ENCODE measurements around the gene CCDC54.
"Not testable (repeated sequence)": the region's sequence is repeated elsewhere in the genome, so short reads cannot be mapped to it uniquely, and the experiment has no call there.

Gene CCDC54

GRCh38 chr3:107377151-107377550 lies at the start of gene CCDC54:
Gene CCDC54, plus strand, starts transcription at chr3:107377439. Its CDS starts 149 bp downstream, at chr3:107377588.
- no peaks in the 10 kb centered on the region for H3K4me1 Mint-ChIP-seq (ENCODE audit: low read depth)
- peaks cover 9% of the 10 kb centered on the region for H3K27me3 Mint-ChIP-seq
- no peak within 1 kb of the TSS for H3K27ac Mint-ChIP-seq
- H3K36me3 Mint-ChIP-seq (ENCODE audit: low read depth), result no peaks in the 10 kb centered on the region
- H3K9me3 Mint-ChIP-seq, result no peaks in the 10 kb centered on the region
- H3K4me3 Mint-ChIP-seq, result no peak within 1 kb of the TSS

GRCh38 chr3:107328069-107328468 lies 49.2 kb upstream of the CCDC54 start:
- Mint-ChIP-seq H3K4me1 (ENCODE audit: low read depth) (no peaks in the 10 kb centered on the region), H3K36me3 (ENCODE audit: low read depth) (no peaks in the 10 kb centered on the region), H3K4me3 (no peak overlapping the region), H3K27ac (no peak overlapping the region), H3K27me3 (no peaks in the 10 kb centered on the region), H3K9me3 (no peaks in the 10 kb centered on the region)

- no peaks in the 10 kb centered on the region for H3K36me3 Mint-ChIP-seq (ENCODE audit: low read depth)
- H3K27ac Mint-ChIP-seq, result no peak overlapping the region
- H3K4me3 Mint-ChIP-seq, result no peak overlapping the region
- no peaks in the 10 kb centered on the region for H3K4me1 Mint-ChIP-seq (ENCODE audit: low read depth)
- no peaks in the 10 kb centered on the region for H3K9me3 Mint-ChIP-seq
- no peaks in the 10 kb centered on the region for H3K27me3 Mint-ChIP-seq
These were observed 48.2 kb upstream of the CCDC54 start for GRCh38 chr3:107329088-107329487.

GRCh38 chr3:107339690-107340089 lies 37.5 kb upstream of the CCDC54 start:
- H3K36me3 Mint-ChIP-seq (ENCODE audit: low read depth); H3K9me3 Mint-ChIP-seq; H3K27ac Mint-ChIP-seq; H3K4me3 Mint-ChIP-seq; H3K27me3 Mint-ChIP-seq; H3K4me1 Mint-ChIP-seq (ENCODE audit: low read depth): not testable (repeated sequence)

GRCh38 chr3:107344722-107345121 lies 32.5 kb upstream of the CCDC54 start:
- Mint-ChIP-seq H3K4me1 (ENCODE audit: low read depth) (no peaks in the 10 kb centered on the region), H3K9me3 (no peaks in the 10 kb centered on the region), H3K27ac (no peak overlapping the region), H3K36me3 (ENCODE audit: low read depth) (no peaks in the 10 kb centered on the region), H3K27me3 (no peaks in the 10 kb centered on the region), H3K4me3 (no peak overlapping the region)

- H3K4me3 Mint-ChIP-seq, result no peak overlapping the region
These were observed 31.3 kb upstream of the CCDC54 start for GRCh38 chr3:107345822-107346405.

GRCh38 chr3:107346564-107346963 lies 30.7 kb upstream of the CCDC54 start:
- Mint-ChIP-seq H3K27me3 (no peaks in the 10 kb centered on the region), H3K27ac (no peak overlapping the region), H3K9me3 (no peaks in the 10 kb centered on the region), H3K36me3 (ENCODE audit: low read depth) (no peaks in the 10 kb centered on the region), H3K4me1 (ENCODE audit: low read depth) (no peaks in the 10 kb centered on the region), H3K4me3 (no peak overlapping the region)

More at GRCh38 chr3:107345822-107346405, 31.3 kb upstream of the CCDC54 start:
- no peaks in the 10 kb centered on the region for H3K27me3 Mint-ChIP-seq
- H3K36me3 Mint-ChIP-seq (ENCODE audit: low read depth), result no peaks in the 10 kb centered on the region
- no peaks in the 10 kb centered on the region for H3K4me1 Mint-ChIP-seq (ENCODE audit: low read depth)
- H3K9me3 Mint-ChIP-seq, result no peaks in the 10 kb centered on the region
- H3K27ac Mint-ChIP-seq, result no peak overlapping the region

GRCh38 chr3:107347751-107348150 lies 29.5 kb upstream of the CCDC54 start:
- peaks cover under 1% of the 10 kb centered on the region for H3K27me3 Mint-ChIP-seq
- no peaks in the 10 kb centered on the region for H3K9me3 Mint-ChIP-seq
- H3K4me1 Mint-ChIP-seq (ENCODE audit: low read depth), result no peaks in the 10 kb centered on the region
- no peak overlapping the region for H3K4me3 Mint-ChIP-seq
- H3K36me3 Mint-ChIP-seq (ENCODE audit: low read depth), result no peaks in the 10 kb centered on the region
- H3K27ac Mint-ChIP-seq, result no peak overlapping the region

GRCh38 chr3:107356706-107357105 lies 20.5 kb upstream of the CCDC54 start:
- Mint-ChIP-seq H3K9me3 (no peaks in the 10 kb centered on the region), H3K36me3 (ENCODE audit: low read depth) (no peaks in the 10 kb centered on the region), H3K4me1 (ENCODE audit: low read depth) (no peaks in the 10 kb centered on the region), H3K27ac (no peak overlapping the region), H3K27me3 (peaks cover 4% of the 10 kb centered on the region), H3K4me3 (no peak overlapping the region)

GRCh38 chr3:107361633-107362032 lies 15.6 kb upstream of the CCDC54 start:
- Mint-ChIP-seq H3K36me3 (ENCODE audit: low read depth) (no peaks in the 10 kb centered on the region), H3K27ac (no peak overlapping the region), H3K4me3 (no peak overlapping the region), H3K27me3 (peaks cover 4% of the 10 kb centered on the region), H3K9me3 (no peaks in the 10 kb centered on the region), H3K4me1 (ENCODE audit: low read depth) (no peaks in the 10 kb centered on the region)

GRCh38 chr3:107365051-107365450 lies 12.2 kb upstream of the CCDC54 start:
- Mint-ChIP-seq H3K36me3 (ENCODE audit: low read depth) (no peaks in the 10 kb centered on the region), H3K4me3 (no peak overlapping the region), H3K27ac (no peak overlapping the region), H3K27me3 (peaks cover 19% of the 10 kb centered on the region), H3K9me3 (no peaks in the 10 kb centered on the region), H3K4me1 (ENCODE audit: low read depth) (peaks cover 6% of the 10 kb centered on the region)

- Mint-ChIP-seq H3K9me3 (no peaks in the 10 kb centered on the region), H3K4me1 (ENCODE audit: low read depth) (peaks cover 6% of the 10 kb centered on the region), H3K27ac (no peak overlapping the region), H3K27me3 (peaks cover 21% of the 10 kb centered on the region), H3K4me3 (no peak overlapping the region), H3K36me3 (ENCODE audit: low read depth) (no peaks in the 10 kb centered on the region)
These were observed 10.5 kb upstream of the CCDC54 start for GRCh38 chr3:107366766-107367165.

- Mint-ChIP-seq H3K27me3 (peaks cover 21% of the 10 kb centered on the region), H3K4me3 (no peak overlapping the region), H3K9me3 (no peaks in the 10 kb centered on the region)
These were observed 9.9 kb upstream of the CCDC54 start for GRCh38 chr3:107367353-107367752.

GRCh38 chr3:107368654-107369398 lies 8.4 kb upstream of the CCDC54 start:
- Mint-ChIP-seq H3K27me3 (peaks cover 19% of the 10 kb centered on the region), H3K4me1 (ENCODE audit: low read depth) (peaks cover 6% of the 10 kb centered on the region), H3K4me3 (no peak overlapping the region)

More at GRCh38 chr3:107367353-107367752, 9.9 kb upstream of the CCDC54 start:
- no peaks in the 10 kb centered on the region for H3K36me3 Mint-ChIP-seq (ENCODE audit: low read depth)
- H3K4me1 Mint-ChIP-seq (ENCODE audit: low read depth), result peaks cover 6% of the 10 kb centered on the region
- no peak overlapping the region for H3K27ac Mint-ChIP-seq

GRCh38 chr3:107369791-107370190 lies 7.4 kb upstream of the CCDC54 start:
- Mint-ChIP-seq H3K36me3 (ENCODE audit: low read depth) (no peaks in the 10 kb centered on the region), H3K27ac (no peak overlapping the region), H3K9me3 (no peaks in the 10 kb centered on the region), H3K27me3 (peaks cover 21% of the 10 kb centered on the region), H3K4me1 (ENCODE audit: low read depth) (peaks cover 6% of the 10 kb centered on the region), H3K4me3 (no peak overlapping the region)

More at GRCh38 chr3:107368654-107369398, 8.4 kb upstream of the CCDC54 start:
- no peaks in the 10 kb centered on the region for H3K36me3 Mint-ChIP-seq (ENCODE audit: low read depth)
- no peaks in the 10 kb centered on the region for H3K9me3 Mint-ChIP-seq
- no peak overlapping the region for H3K27ac Mint-ChIP-seq

GRCh38 chr3:107370907-107371306 lies 6.3 kb upstream of the CCDC54 start:
- peaks cover 6% of the 10 kb centered on the region for H3K4me1 Mint-ChIP-seq (ENCODE audit: low read depth)

More at GRCh38 chr3:107370907-107371306, 6.3 kb upstream of the CCDC54 start:
- Mint-ChIP-seq H3K4me3 (no peak overlapping the region), H3K9me3 (no peaks in the 10 kb centered on the region), H3K27ac (no peak overlapping the region), H3K36me3 (ENCODE audit: low read depth) (no peaks in the 10 kb centered on the region), H3K27me3 (peaks cover 21% of the 10 kb centered on the region)

All from stimulated activated naive CD8-positive, alpha-beta T cell treated with anti-CD3 and anti-CD28 coated beads, Interleukin-15, Interleukin-2, amounts not matched to agents 100 ng/mL and 50 ng/mL, for 24 hours (primary cell).